HEK293T (cell line): ENCODE data around the gene ABLIM2.

Experiments used
- CTCF ChIA-PET: fragments of 350-600 bp; formaldehyde crosslinking; extraction: SDS; loops from one replicate; lab custom pipeline; 2021; ENCODE audit warnings: antibody characterized with exemption, inconsistent platforms; lab: Yijun Ruan, JAX
- POLR2A ChIA-PET: fragments of 350-600 bp; formaldehyde crosslinking; extraction: SDS; loops from one replicate; lab custom pipeline; 2020; ENCODE audit warnings: antibody characterized with exemption, inconsistent platforms; lab: Yijun Ruan, JAX
- DNase-seq: peaks from one replicate; pipeline ENCODE4 v3.0.0; 2012; ENCODE audit warnings: mixed read lengths; ENCODE audit errors: extremely low spot score
- ARNT ChIP-seq: fragments of 450-650 bp; IDR thresholded peaks from 2 replicates; pipeline ENCODE4 v1.6.1; 2017; ENCODE audit warnings: mild to moderate bottlenecking
- BHLHE40 ChIP-seq: fragments of 450-650 bp; IDR thresholded peaks from 2 replicates; pipeline ENCODE4 v1.6.1; 2016; ENCODE audit warnings: mild to moderate bottlenecking, moderate library complexity, borderline replicate concordance
- CTBP1 ChIP-seq: fragments of 450-650 bp; IDR thresholded peaks from 2 replicates; pipeline ENCODE4 v1.6.1; 2016; ENCODE audit warnings: borderline replicate concordance
- ELF4 ChIP-seq: fragments of 450-650 bp; IDR thresholded peaks from 2 replicates; pipeline ENCODE4 v1.6.1; 2017; ENCODE audit warnings: antibody characterized with exemption
- FOXA1 ChIP-seq: fragments of 450-650 bp; IDR thresholded peaks from 2 replicates; pipeline ENCODE4 v1.6.1; 2016; ENCODE audit warnings: mild to moderate bottlenecking
- FOXK2 ChIP-seq: fragments of 450-650 bp; IDR thresholded peaks from 2 replicates; pipeline ENCODE4 v1.6.1; 2016; ENCODE audit warnings: mild to moderate bottlenecking
- FOXM1 ChIP-seq: fragments of 450-650 bp; IDR thresholded peaks from 2 replicates; pipeline ENCODE4 v1.6.1; 2017; ENCODE audit warnings: mild to moderate bottlenecking, borderline replicate concordance
- HDGF ChIP-seq: fragments of 450-650 bp; IDR thresholded peaks from 2 replicates; pipeline ENCODE4 v1.6.1; 2017; ENCODE audit warnings: antibody characterized with exemption, borderline replicate concordance
- L3MBTL2 ChIP-seq: fragments of 450-650 bp; conservative IDR thresholded peaks from 2 replicates; pipeline ENCODE4 v1.6.1; 2016; ENCODE audit warnings: mild to moderate bottlenecking
- LEF1 ChIP-seq: fragments of 450-650 bp; IDR thresholded peaks from 2 replicates; pipeline ENCODE4 v1.6.1; 2017; ENCODE audit warnings: mild to moderate bottlenecking, borderline replicate concordance
- NFRKB ChIP-seq: fragments of 450-650 bp; IDR thresholded peaks from 2 replicates; pipeline ENCODE4 v1.6.1; 2016; ENCODE audit warnings: mild to moderate bottlenecking, moderate library complexity
- PKNOX1 ChIP-seq: fragments of 450-650 bp; IDR thresholded peaks from 2 replicates; pipeline ENCODE4 v1.6.1; 2016
- SP1 ChIP-seq: fragments of 450-650 bp; IDR thresholded peaks from 2 replicates; pipeline ENCODE4 v1.6.1; 2017
- SUZ12 ChIP-seq: fragments of 450-650 bp; IDR thresholded peaks from 2 replicates; pipeline ENCODE4 v1.6.1; 2016; ENCODE audit warnings: mild to moderate bottlenecking
- TARDBP ChIP-seq: fragments of 450-650 bp; IDR thresholded peaks from 2 replicates; pipeline ENCODE4 v1.6.1; 2016
- ZNF384 ChIP-seq: fragments of 450-650 bp; IDR thresholded peaks from 2 replicates; pipeline ENCODE4 v1.6.1; 2016

ABLIM2 gene

GRCh38 chr4:8103421-8104390 is 54.9 kb downstream of the ABLIM2 start:
- no peak for DNase-seq
- POLR2A ChIA-PET: no interaction called here
- TF ChIP-seq LEF1: no peak
- TF ChIP-seq FOXA1: no peak
- no peak for TF ChIP-seq SUZ12
- TF ChIP-seq TARDBP: no peak
- TF ChIP-seq FOXM1: no peak
- no peak for TF ChIP-seq CTBP1
- no peak for TF ChIP-seq PKNOX1
- TF ChIP-seq BHLHE40: no peak
- TF ChIP-seq SP1: no peak
- TF ChIP-seq ARNT: no peak
- CTCF ChIA-PET: no interaction called here

GRCh38 chr4:8102831-8103230 is 55.8 kb downstream of the ABLIM2 start:
- DNase-seq: no peak
- ChIA-PET POLR2A (no interaction called here), CTCF (no interaction called here)
- TF ChIP-seq ARNT (no peak), LEF1 (no peak), PKNOX1 (no peak), L3MBTL2 (no peak), ZNF384 (no peak), FOXA1 (no peak), FOXK2 (no peak), NFRKB (no peak), TARDBP (no peak), SUZ12 (no peak), FOXM1 (no peak), HDGF (no peak), CTBP1 (no peak), BHLHE40 (no peak)

GRCh38 chr4:8102076-8102355 is 56.6 kb downstream of the ABLIM2 start:
- DNase-seq: no peak
- POLR2A ChIA-PET: no interaction called here
- CTCF ChIA-PET: interaction anchor here (1.1 kb wide), 1 partner anchor 12 kb away, joined by 3 read pairs; no protein-coding TSS in a partner anchor
- TF ChIP-seq FOXK2: no peak
- no peak for TF ChIP-seq L3MBTL2
- TF ChIP-seq LEF1: no peak

GRCh38 chr4:8101213-8102075 is 57.2 kb downstream of the ABLIM2 start:
- POLR2A ChIA-PET: no interaction called here
- CTCF ChIA-PET: interaction anchor here (1.0 to 1.1 kb wide), 2 partner anchors 11 to 15 kb away, joined by 3 read pairs; no protein-coding TSS in a partner anchor
- TF ChIP-seq LEF1: no peak
- no peak for TF ChIP-seq ZNF384
- DNase-seq: no peak

GRCh38 chr4:8099981-8100464 is 58.6 kb downstream of the ABLIM2 start:
- TF ChIP-seq SUZ12: no peak
- TF ChIP-seq SP1: no peak
- TF ChIP-seq L3MBTL2: no peak
- TF ChIP-seq FOXA1: no peak
- no peak for TF ChIP-seq ZNF384
- no peak for TF ChIP-seq ELF4
- no peak for TF ChIP-seq FOXM1
- no peak for TF ChIP-seq TARDBP
- CTCF ChIA-PET: no interaction called here
- no peak for DNase-seq
- POLR2A ChIA-PET: no interaction called here

GRCh38 chr4:8098506-8098905 is 60.1 kb downstream of the ABLIM2 start:
- CTCF ChIA-PET: no interaction called here

More at GRCh38 chr4:8098506-8098905, 60.1 kb downstream of the ABLIM2 start:
- POLR2A ChIA-PET: no interaction called here
- TF ChIP-seq SUZ12 (no peak), HDGF (no peak), BHLHE40 (no peak), TARDBP (no peak), ZNF384 (no peak), NFRKB (no peak), CTBP1 (no peak), FOXA1 (no peak), SP1 (no peak), L3MBTL2 (no peak), LEF1 (no peak), PKNOX1 (no peak)
- DNase-seq: no peak
